ENCODE measurements around the gene CARMIL3. TPM values are rescaled to one million over a fixed set of nuclear protein-coding genes. Genes with fewer than 3 reads are reported as not detected.

Gene CARMIL3
- total and polyA plus RNA-seq, 2 of the 8 experiments (the other 6 are each of a cell fraction or from before 2014, with no cell fraction given), result 6.0 to 9.0 TPM

GRCh38 chr14:24082411-24083080 lies 30.7 kb downstream of the CARMIL3 start:
- no peak for FAIRE-seq
- POLR2A ChIA-PET (ENCODE audit: partially characterized antibody), result interaction anchor here (0.8 to 27.2 kb wide), 8 partner anchors 10 to 32 kb away, joined by 4 to 626 read pairs (median 22); partner anchors contain the start of genes CARMIL3, CPNE6, DCAF11 and NRL
- peak overlapping the region in 1 of 2 experiments; percentile 75; a peak in 1 of 4 replicates for H3K4me2 ChIP-seq (ENCODE audit: insufficient read depth in 1 of 2, low read depth in 2 of 2, low read length in 2 of 2)

More at GRCh38 chr14:24082411-24083080, 30.7 kb downstream of the CARMIL3 start:
- no peak overlapping the region for H3K18ac ChIP-seq (ENCODE audit: extremely low read depth, low read length)
- CTCF ChIA-PET (ENCODE audit: partially characterized antibody), result interaction anchor here (0.8 to 23.8 kb wide), 8 partner anchors 10 to 77 kb away, joined by 3 to 316 read pairs (median 5); partner anchors contain the start of genes DCAF11 and PCK2
- peak overlapping the region; percentile 75; the same call in 1 of the 2 replicates for H2BK12ac ChIP-seq (ENCODE audit: low read depth, low read length)
- H2AFZ ChIP-seq (ENCODE audit: low read length), result no peak overlapping the region
- H3K79me1 ChIP-seq (ENCODE audit: low read depth, low read length), result no peaks in the 10 kb centered on the region
- H3K79me2 ChIP-seq (ENCODE audit: control insufficient read depth in 1 of 2, insufficient read depth in 2 of 2, low read length in 2 of 2), result no peaks in the 10 kb centered on the region
- H3K56ac ChIP-seq (replicated peaks; ENCODE audit: insufficient read length, low read depth, low read length), result no peak overlapping the region
- no peak overlapping the region for H2BK5ac ChIP-seq (ENCODE audit: low read depth, low read length)
- no peak overlapping the region for H4K91ac ChIP-seq (replicated peaks; ENCODE audit: insufficient read length, low read length)
- no peak overlapping the region for H2BK120ac ChIP-seq (replicated peaks; ENCODE audit: low read depth, low read length)
- H3K23ac ChIP-seq (ENCODE audit: insufficient read length), result no peak overlapping the region
- H3K4me1 ChIP-seq (replicated peaks in 1 of 4; ENCODE audit: control insufficient read depth in 3 of 4, insufficient read depth in 4 of 4, low read length in 3 of 4), result peaks cover 0 to 17% (median 12%) of the 10 kb centered on the region in 4 experiments; a peak in 6 of 7 replicates
- H2AK5ac ChIP-seq (ENCODE audit: low read depth, low read length), result peak overlapping the region; percentile 65; the same call in 1 of the 2 replicates
- no peaks in the 10 kb centered on the region for H3K9me3 ChIP-seq (ENCODE audit: insufficient read depth in 2 of 2, low read depth in 1 of 2, low read length in 1 of 2)
- no peaks in the 10 kb centered on the region for H3K36me3 ChIP-seq (ENCODE audit: control insufficient read depth in 2 of 4, insufficient read depth in 4 of 4, low read length in 3 of 4)
- H3K27ac ChIP-seq (ENCODE audit: low read depth, low read length), result no peak overlapping the region
- H2BK15ac ChIP-seq (ENCODE audit: low read length), result peak overlapping the region; percentile 53; the same call in 1 of the 2 replicates
- H3K14ac ChIP-seq (ENCODE audit: insufficient read length), result no peak overlapping the region
- no peak for TF ChIP-seq YY1 (IDR thresholded peaks at IDR 0.05; ENCODE audit: low read depth, low read length)
- H3K23me2 ChIP-seq (ENCODE audit: low read depth, low read length), result peaks cover 11% of the 10 kb centered on the region; the same call in 1 of the 2 replicates
- H3K4me3 ChIP-seq (ENCODE audit: extremely low read depth in 1 of 4, insufficient read depth in 2 of 4, low read depth in 3 of 4, low read length in 4 of 4), result no peak overlapping the region
- no peak for DNase-seq (ENCODE audit: low read depth in 1 of 2, low spot score in 2 of 2)
- WGBS, 2 experiments (ENCODE audit: extremely low coverage in 1 of 2, insufficient coverage in 1 of 2, insufficient read length in 1 of 2, insufficient replicate concordance in 2 of 2, low coverage in 1 of 2, low lambda C conversion rate in 2 of 2, missing lambda C conversion rate in 1 of 2), result 86% methylated on average over 5 of the region's 5 CpGs; no CpG with 5 or more reads in 1 of the 2 experiments
- H3K27me3 ChIP-seq (replicated peaks in 1 of 4; ENCODE audit: control insufficient read depth in 3 of 4, extremely low read depth in 1 of 4, insufficient read depth in 3 of 4, low read length in 3 of 4), result peaks cover 0 to 10% (median 7%) of the 10 kb centered on the region in 4 experiments; a peak in 5 of 7 replicates
- no peak overlapping the region for H3K9ac ChIP-seq (replicated peaks in 1 of 4; ENCODE audit: extremely low read depth in 1 of 4, low read depth in 3 of 4, low read length in 3 of 4)
- H4K8ac ChIP-seq (ENCODE audit: extremely low read depth, insufficient read depth, low read length), result no peak overlapping the region
- H4K20me1 ChIP-seq (replicated peaks in 1 of 2; ENCODE audit: control insufficient read depth in 1 of 2, insufficient read depth in 2 of 2, low read length in 2 of 2), result no peaks in the 10 kb centered on the region
- no peak overlapping the region for H3K4ac ChIP-seq (replicated peaks; ENCODE audit: insufficient read length, low read depth, low read length)
- H2BK20ac ChIP-seq (ENCODE audit: low read length), result no peak overlapping the region
- H4K5ac ChIP-seq (ENCODE audit: insufficient read length, low read depth, low read length), result no peak overlapping the region

Data from H1 (cell line).